ENCODE data around the gene UNC79. TPM values are rescaled to one million over a fixed set of nuclear protein-coding genes. Genes with fewer than 3 reads are reported as not detected.

Gene UNC79
- total and polyA plus RNA-seq, 8 donors: 1.2 to 3.8 (median 1.7) TPM

DNA sequence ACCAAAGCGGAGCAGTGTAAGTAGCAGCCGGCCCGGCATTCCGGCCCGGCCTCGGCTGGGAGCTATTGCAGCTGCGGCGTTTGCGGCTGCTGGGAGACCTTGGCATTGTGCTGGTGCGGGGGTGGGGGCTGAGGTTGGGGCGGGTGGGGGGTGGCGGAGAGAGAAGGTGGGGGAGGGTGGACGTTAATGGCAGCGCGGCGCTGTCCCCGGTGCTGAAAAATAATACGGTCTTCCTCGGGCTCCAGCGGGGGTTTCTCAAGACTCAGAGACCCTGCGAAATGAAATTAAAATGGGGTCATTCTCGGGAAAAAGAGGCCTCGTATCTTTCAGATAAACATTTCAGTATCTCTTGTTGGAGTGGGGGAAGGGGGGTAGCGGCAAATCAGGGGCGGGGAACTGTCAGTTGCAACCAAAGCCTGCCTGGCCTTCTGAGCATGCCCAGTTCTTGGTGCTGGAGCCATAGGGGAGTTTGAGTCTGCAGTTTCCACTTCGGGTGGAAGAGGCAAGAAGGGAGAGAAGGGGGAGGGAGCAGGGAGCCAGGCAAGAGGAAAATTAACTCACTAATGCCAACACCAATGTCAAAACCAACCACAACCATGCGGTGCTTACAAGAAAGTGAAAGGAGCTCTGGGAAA is 414 bp downstream of the UNC79 start:
- H3K27me3 ChIP-seq: no peaks in the 10 kb centered on the region
- WGBS, 2 donors: 2% methylated on average over 26 to 27 of the region's 27 CpGs
- TF ChIP-seq, protein P1, sequence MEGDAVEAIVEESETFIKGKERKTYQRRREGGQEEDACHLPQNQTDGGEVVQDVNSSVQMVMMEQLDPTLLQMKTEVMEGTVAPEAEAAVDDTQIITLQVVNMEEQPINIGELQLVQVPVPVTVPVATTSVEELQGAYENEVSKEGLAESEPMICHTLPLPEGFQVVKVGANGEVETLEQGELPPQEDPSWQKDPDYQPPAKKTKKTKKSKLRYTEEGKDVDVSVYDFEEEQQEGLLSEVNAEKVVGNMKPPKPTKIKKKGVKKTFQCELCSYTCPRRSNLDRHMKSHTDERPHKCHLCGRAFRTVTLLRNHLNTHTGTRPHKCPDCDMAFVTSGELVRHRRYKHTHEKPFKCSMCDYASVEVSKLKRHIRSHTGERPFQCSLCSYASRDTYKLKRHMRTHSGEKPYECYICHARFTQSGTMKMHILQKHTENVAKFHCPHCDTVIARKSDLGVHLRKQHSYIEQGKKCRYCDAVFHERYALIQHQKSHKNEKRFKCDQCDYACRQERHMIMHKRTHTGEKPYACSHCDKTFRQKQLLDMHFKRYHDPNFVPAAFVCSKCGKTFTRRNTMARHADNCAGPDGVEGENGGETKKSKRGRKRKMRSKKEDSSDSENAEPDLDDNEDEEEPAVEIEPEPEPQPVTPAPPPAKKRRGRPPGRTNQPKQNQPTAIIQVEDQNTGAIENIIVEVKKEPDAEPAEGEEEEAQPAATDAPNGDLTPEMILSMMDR (IDR thresholded peaks at IDR 0.05): no peak

DNA sequence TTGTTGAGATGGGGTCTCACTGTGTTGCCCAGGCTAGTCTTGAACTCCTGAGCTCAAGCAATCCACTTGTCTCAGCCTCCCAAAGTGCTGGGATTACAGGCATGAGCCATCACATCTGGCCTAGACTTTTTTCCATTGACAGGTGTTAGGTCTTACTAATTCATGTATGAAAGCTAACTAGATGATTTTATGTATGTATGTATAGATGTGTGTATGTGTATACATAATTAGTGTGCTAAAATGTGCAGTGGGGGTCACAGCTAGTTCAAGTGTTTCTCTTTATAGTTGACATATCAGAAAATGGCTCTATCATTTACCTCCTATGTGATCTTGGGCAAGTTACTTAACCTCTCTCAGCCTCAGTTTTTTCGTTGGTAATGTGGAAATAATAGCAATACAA is 23.5 kb downstream of the UNC79 start:
- intact Hi-C loops (cut with DNase I): no loop called here
- H3K9me3 ChIP-seq: no peaks in the 10 kb centered on the region
- FAIRE-seq (no peak), ATAC-seq (no peak), DNase-seq (no peak)
- TF ChIP-seq, protein P1 (IDR thresholded peaks at IDR 0.05): no peak
- H3K27me3 ChIP-seq: no peaks in the 10 kb centered on the region
- H3K4me1 ChIP-seq: no peaks in the 10 kb centered on the region
- 86 to 89% methylated on average over 1 of the region's 1 CpG for WGBS, 2 donors
- H3K4me3 ChIP-seq: no peak overlapping the region
- no peaks in the 10 kb centered on the region for H3K36me3 ChIP-seq
- H3K27ac ChIP-seq: no peak overlapping the region

More for the DNA sequence above, 414 bp downstream of the UNC79 start:
- DNase-seq (peak; percentile 79 to 90 (median 80)), ATAC-seq (peak; percentile 87 to 92 (median 91)), FAIRE-seq (no peak)
- intact Hi-C loops (cut with DNase I): no loop called here
- no peaks in the 10 kb centered on the region for H3K9me3 ChIP-seq
- H3K4me1 ChIP-seq: peaks cover 0 to 4% (median 0%) of the 10 kb centered on the region in 3 donors
- peak overlapping the region in 2 of 4 donors; percentile 48 to 51 for H3K27ac ChIP-seq
- H3K4me3 ChIP-seq: peak overlapping the region; percentile 6 to 54 (median 40)
- H3K36me3 ChIP-seq: no peaks in the 10 kb centered on the region

DNA sequence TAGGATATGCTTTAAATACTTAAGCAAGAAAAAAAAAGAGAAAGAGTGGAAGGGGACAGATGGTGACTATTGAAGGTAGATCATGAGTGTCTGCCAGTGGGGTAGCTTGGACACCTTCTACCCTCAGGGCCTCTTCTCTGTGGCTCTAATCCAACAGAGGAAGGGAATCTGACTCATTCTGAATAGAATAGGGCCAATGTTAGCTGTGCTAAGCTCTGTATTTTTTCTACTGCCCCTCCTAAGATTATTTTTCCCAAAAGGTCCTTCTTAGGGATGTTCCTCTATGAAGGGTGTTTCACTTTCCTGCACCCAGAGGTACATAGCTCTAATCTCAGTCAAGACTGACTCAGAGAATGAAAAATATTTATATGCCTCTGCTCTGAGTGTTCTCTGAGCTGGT is 25.6 kb downstream of the UNC79 start:
- Histone ChIP-seq H3K9me3 (no peaks in the 10 kb centered on the region), H3K27me3 (no peaks in the 10 kb centered on the region), H3K36me3 (no peaks in the 10 kb centered on the region), H3K27ac (no peak overlapping the region), H3K4me3 (no peak overlapping the region), H3K4me1 (no peaks in the 10 kb centered on the region)
- DNase-seq (no peak), ATAC-seq (no peak), FAIRE-seq (no peak)
- TF ChIP-seq, protein P1 (IDR thresholded peaks at IDR 0.05): no peak
- intact Hi-C loops (cut with DNase I): no loop called here

DNA sequence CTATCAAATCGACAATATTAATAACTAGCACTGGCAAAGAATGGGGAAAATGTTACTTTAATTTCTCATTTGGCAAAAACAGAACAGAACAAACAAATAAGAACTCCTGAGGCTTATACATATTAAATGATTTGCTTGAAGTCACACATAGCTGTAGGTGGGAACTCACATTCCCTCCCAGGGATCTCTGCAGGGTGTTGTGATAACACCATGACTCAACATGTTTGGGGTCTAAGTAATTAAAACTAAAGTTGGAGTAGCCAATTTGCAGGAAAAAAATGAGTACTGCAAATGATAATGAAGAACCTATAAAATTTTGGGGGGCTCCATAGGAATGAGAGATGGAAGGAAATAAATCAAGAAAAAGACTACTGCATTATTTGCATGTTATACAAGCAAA is 27.5 kb downstream of the UNC79 start:
- TF ChIP-seq, protein P1 (IDR thresholded peaks at IDR 0.05): no peak
- Histone ChIP-seq H3K27ac (no peak overlapping the region), H3K4me3 (no peak overlapping the region), H3K36me3 (no peaks in the 10 kb centered on the region), H3K9me3 (no peaks in the 10 kb centered on the region), H3K27me3 (no peaks in the 10 kb centered on the region), H3K4me1 (no peaks in the 10 kb centered on the region)
- FAIRE-seq: no peak
- 88 to 90% methylated on average over 1 of the region's 1 CpG for WGBS, 2 donors
- intact Hi-C loops (cut with DNase I): no loop called here
- no peak for DNase-seq
- no peak for ATAC-seq

DNA sequence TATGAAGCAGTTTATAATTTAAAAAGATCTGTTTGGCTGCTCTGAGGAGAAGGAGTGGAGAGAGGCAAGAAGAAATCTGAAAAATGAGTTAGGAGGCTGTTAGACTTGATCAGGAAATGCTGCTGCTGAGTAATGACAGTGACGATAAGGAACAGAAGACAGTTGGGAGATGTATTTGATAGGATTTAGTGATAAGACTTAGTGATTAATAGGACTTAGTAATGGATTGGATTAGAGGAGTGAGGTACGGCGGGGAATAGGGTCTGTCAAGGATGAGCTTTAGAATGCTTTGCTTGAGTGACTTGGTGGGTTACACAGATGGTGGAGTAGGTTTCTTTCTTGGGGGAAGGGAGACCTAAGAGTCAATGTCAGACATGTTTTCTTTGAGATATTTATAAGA is 31.7 kb downstream of the UNC79 start:
- no peak for FAIRE-seq
- H3K27ac ChIP-seq: no peak overlapping the region
- WGBS, 2 donors: 83 to 85% methylated on average over 3 of the region's 3 CpGs
- no peak for ATAC-seq
- H3K9me3 ChIP-seq: no peaks in the 10 kb centered on the region
- no peak overlapping the region for H3K4me3 ChIP-seq
- intact Hi-C loops (cut with DNase I): no loop called here
- H3K4me1 ChIP-seq: no peaks in the 10 kb centered on the region
- no peaks in the 10 kb centered on the region for H3K36me3 ChIP-seq
- no peak for DNase-seq
- TF ChIP-seq, protein P1 (IDR thresholded peaks at IDR 0.05): no peak
- no peaks in the 10 kb centered on the region for H3K27me3 ChIP-seq
